Neutrophil (primary cell): Measurements from ENCODE around the gene ABLIM1.

Experiments used
- H3K27ac ChIP-seq: fragments of 200-600 bp; sonication (generic); 2 replicates; pipeline ENCODE4 v1.5.1; 2016; ENCODE audit warnings: mild to moderate bottlenecking, moderate library complexity
- H3K27me3 ChIP-seq: fragments of 200-600 bp; sonication (generic); 2 replicates; pipeline ENCODE4 v1.6.0; 2016; ENCODE audit warnings: mild to moderate bottlenecking
- H3K36me3 ChIP-seq: fragments of 200-600 bp; sonication (generic); 2 replicates; pipeline ENCODE4 v1.5.1; 2017
- H3K4me1 ChIP-seq, 2 experiments: fragments of 200-600 bp in 1 of 2; sonication (generic) in 1 of 2; 1 replicate in 1 of 2; 2 replicates in 1 of 2; pipeline versions ENCODE4 v1.5.1 to v1.6.1; 2013 to 2016; ENCODE audit warnings: low read depth in 1 of 2, low read length in 1 of 2, mild to moderate bottlenecking in 1 of 2, moderate library complexity in 1 of 2; ENCODE audit not compliant: control insufficient read depth in 1 of 2, insufficient read depth in 1 of 2
- H3K4me3 ChIP-seq, 2 experiments: fragments of 200-600 bp in 1 of 2; sonication (generic) in 1 of 2; 1 replicate in 1 of 2; 2 replicates in 1 of 2; pipeline ENCODE4 v1.5.1; 2013 to 2016; ENCODE audit warnings: low read depth in 1 of 2, low read length in 1 of 2, mild to moderate bottlenecking in 1 of 2, moderate library complexity in 1 of 2
- H3K9me3 ChIP-seq: fragments of 200-600 bp; sonication (generic); 2 replicates; pipeline ENCODE4 v1.5.1; 2016
- CTCF ChIP-seq: fragments of 200-600 bp; sonication (generic); IDR thresholded peaks from 2 replicates; pipeline ENCODE4 v1.5.1; 2016; ENCODE audit warnings: antibody characterized with exemption

The ABLIM1 gene

GRCh38 chr10:114565066-114565465 lies 93.0 kb downstream of the ABLIM1 start:
- H3K9me3 ChIP-seq = no peaks in the 10 kb centered on the region
- H3K4me3 ChIP-seq = no peak overlapping the region
- H3K36me3 ChIP-seq = no peaks in the 10 kb centered on the region
- TF ChIP-seq CTCF = no peak
- H3K4me1 ChIP-seq = no peaks in the 10 kb centered on the region
- no peaks in the 10 kb centered on the region for H3K27me3 ChIP-seq
- no peak overlapping the region for H3K27ac ChIP-seq

- H3K4me1 ChIP-seq = no peaks in the 10 kb centered on the region
- no peak overlapping the region for H3K4me3 ChIP-seq
- TF ChIP-seq CTCF = no peak
- H3K27me3 ChIP-seq = no peaks in the 10 kb centered on the region
- H3K9me3 ChIP-seq = no peaks in the 10 kb centered on the region
- no peak overlapping the region for H3K27ac ChIP-seq
- H3K36me3 ChIP-seq = no peaks in the 10 kb centered on the region
Measured at GRCh38 chr10:114561008-114561523, 97.0 kb downstream of the ABLIM1 start.

GRCh38 chr10:114560144-114560543 lies 97.9 kb downstream of the ABLIM1 start:
- H3K27me3 ChIP-seq = no peaks in the 10 kb centered on the region
- no peaks in the 10 kb centered on the region for H3K9me3 ChIP-seq
- TF ChIP-seq CTCF = no peak

GRCh38 chr10:114559636-114560035 lies 98.4 kb downstream of the ABLIM1 start:
- no peak overlapping the region for H3K4me3 ChIP-seq
- TF ChIP-seq CTCF = no peak
- H3K27ac ChIP-seq = no peak overlapping the region
- no peaks in the 10 kb centered on the region for H3K27me3 ChIP-seq
- no peaks in the 10 kb centered on the region for H3K4me1 ChIP-seq
- no peaks in the 10 kb centered on the region for H3K9me3 ChIP-seq
- no peaks in the 10 kb centered on the region for H3K36me3 ChIP-seq

More at GRCh38 chr10:114560144-114560543, 97.9 kb downstream of the ABLIM1 start:
- H3K36me3 ChIP-seq = no peaks in the 10 kb centered on the region
- no peaks in the 10 kb centered on the region for H3K4me1 ChIP-seq
- H3K4me3 ChIP-seq = no peak overlapping the region
- H3K27ac ChIP-seq = no peak overlapping the region

GRCh38 chr10:114557854-114558253 lies 100.2 kb downstream of the ABLIM1 start:
- no peak for TF ChIP-seq CTCF
- Histone ChIP-seq H3K36me3 (no peaks in the 10 kb centered on the region), H3K27ac (no peak overlapping the region)

More at GRCh38 chr10:114557854-114558253, 100.2 kb downstream of the ABLIM1 start:
- Histone ChIP-seq H3K4me1 (no peaks in the 10 kb centered on the region), H3K27me3 (no peaks in the 10 kb centered on the region), H3K9me3 (no peaks in the 10 kb centered on the region), H3K4me3 (no peak overlapping the region)
